GM18868 (cell line): ENCODE data around the gene LRRFIP2.
"Not testable (repeated sequence)": the region's sequence is repeated elsewhere in the genome, so short reads cannot be mapped to it uniquely, and the experiment has no call there.

Experiments used
- ATAC-seq: cut with Tn5 transposase; IDR thresholded peaks from one replicate; pipeline ENCODE4 v1.9.1; 2021; ENCODE audit warnings: mild to moderate bottlenecking, moderate library complexity; ENCODE audit not compliant: unreplicated experiment

LRRFIP2 gene

GRCh38 chr3:37174532-37175126 is at the start of gene LRRFIP2:
Gene LRRFIP2, minus strand, starts transcription at chr3:37174582. Its CDS starts 25,599 bp downstream, at chr3:37148983.
- ATAC-seq, result peak; percentile 56

- ATAC-seq, result no peak
Observed at GRCh38 chr3:37223576-37223975, 49.2 kb upstream of the LRRFIP2 start.

GRCh38 chr3:37223141-37223558 is 48.8 kb upstream of the LRRFIP2 start:
- no peak for ATAC-seq

GRCh38 chr3:37222542-37222941 is 48.2 kb upstream of the LRRFIP2 start:
- not testable (repeated sequence) for ATAC-seq

- ATAC-seq, result peak; percentile 51
Observed at GRCh38 chr3:37221407-37221806, 47.0 kb upstream of the LRRFIP2 start.

GRCh38 chr3:37219266-37219665 is 44.9 kb upstream of the LRRFIP2 start:
- ATAC-seq, result no peak

- no peak for ATAC-seq
Observed at GRCh38 chr3:37218206-37218605, 43.8 kb upstream of the LRRFIP2 start.

- no peak for ATAC-seq
Observed at GRCh38 chr3:37217098-37217849, 42.9 kb upstream of the LRRFIP2 start.

- ATAC-seq, result no peak
Observed at GRCh38 chr3:37216597-37217097, 42.3 kb upstream of the LRRFIP2 start.

- ATAC-seq, result no peak
Observed at GRCh38 chr3:37214076-37214475, 39.7 kb upstream of the LRRFIP2 start.

- ATAC-seq, result no peak
Observed at GRCh38 chr3:37210230-37210629, 35.8 kb upstream of the LRRFIP2 start.

- ATAC-seq, result not testable (repeated sequence)
Observed at GRCh38 chr3:37208576-37208975, 34.2 kb upstream of the LRRFIP2 start.

GRCh38 chr3:37208008-37208407 is 33.6 kb upstream of the LRRFIP2 start:
- not testable (repeated sequence) for ATAC-seq

GRCh38 chr3:37206041-37206440 is 31.7 kb upstream of the LRRFIP2 start:
- not testable (repeated sequence) for ATAC-seq

- no peak for ATAC-seq
Observed at GRCh38 chr3:37204314-37204713, 29.9 kb upstream of the LRRFIP2 start.

- ATAC-seq, result no peak
Observed at GRCh38 chr3:37202035-37202434, 27.7 kb upstream of the LRRFIP2 start.

GRCh38 chr3:37200141-37200540 is 25.8 kb upstream of the LRRFIP2 start:
- ATAC-seq, result no peak

- no peak for ATAC-seq
Observed at GRCh38 chr3:37198996-37199395, 24.6 kb upstream of the LRRFIP2 start.

- no peak for ATAC-seq
Observed at GRCh38 chr3:37198547-37198946, 24.2 kb upstream of the LRRFIP2 start.

- ATAC-seq, result no peak
Observed at GRCh38 chr3:37197810-37198371, 23.5 kb upstream of the LRRFIP2 start.

GRCh38 chr3:37194533-37194932 is 20.2 kb upstream of the LRRFIP2 start:
- no peak for ATAC-seq

GRCh38 chr3:37190667-37191066 is 16.3 kb upstream of the LRRFIP2 start:
- ATAC-seq, result no peak
